Measurements from ENCODE around the gene PNKD. TPM values are rescaled to one million over a fixed set of nuclear protein-coding genes. Genes with fewer than 3 reads are reported as not detected.

The PNKD gene
- total RNA-seq, 2 experiments from 2014 or later = 17.8 to 18.5 TPM

GRCh38 chr2:218292048-218293014 is 22.0 kb downstream of the PNKD start, which contains the start of gene TMBIM1:
Gene TMBIM1 (minus strand): TSS chr2:218292503. CDS start chr2:218282141, 10,362 bp downstream.
- ATAC-seq (peak; percentile 84), DNase-seq (peak; percentile 87)
- H3K27ac Mint-ChIP-seq = peak within 1 kb of the TSS; percentile 91
- POLR2A ChIA-PET = interaction anchor here (1.0 kb wide), 1 partner anchor 17 kb away, joined by 3 read pairs; no protein-coding TSS in a partner anchor
- no peaks in the 10 kb centered on the region for H3K9me3 Mint-ChIP-seq (ENCODE audit: low read depth)
- peak within 1 kb of the TSS; percentile 87 for H3K4me3 Mint-ChIP-seq
- peaks cover 6% of the 10 kb centered on the region for H3K36me3 Mint-ChIP-seq (ENCODE audit: low read depth)
- CTCF ChIA-PET = interaction anchor here (0.5 to 13.7 kb wide), 6 partner anchors 10 to 395 kb away, joined by 3 to 205 read pairs (median 4); partner anchors contain the start of genes AAMP and PNKD
- intact Hi-C loops (cut with DNase I, micrococcal nuclease) = loop anchor here (1.0 to 5.0 kb wide), 7 partner anchors 9 to 380 kb away; partner anchors contain the start of genes AAMP (in 2 of the 2), PNKD (in 2 of the 2), BCS1L (in 1 of the 2) and CATIP (in 1 of the 2)
- H3K4me1 Mint-ChIP-seq = peaks cover 53% of the 10 kb centered on the region
- H3K27me3 Mint-ChIP-seq = no peaks in the 10 kb centered on the region

DNA sequence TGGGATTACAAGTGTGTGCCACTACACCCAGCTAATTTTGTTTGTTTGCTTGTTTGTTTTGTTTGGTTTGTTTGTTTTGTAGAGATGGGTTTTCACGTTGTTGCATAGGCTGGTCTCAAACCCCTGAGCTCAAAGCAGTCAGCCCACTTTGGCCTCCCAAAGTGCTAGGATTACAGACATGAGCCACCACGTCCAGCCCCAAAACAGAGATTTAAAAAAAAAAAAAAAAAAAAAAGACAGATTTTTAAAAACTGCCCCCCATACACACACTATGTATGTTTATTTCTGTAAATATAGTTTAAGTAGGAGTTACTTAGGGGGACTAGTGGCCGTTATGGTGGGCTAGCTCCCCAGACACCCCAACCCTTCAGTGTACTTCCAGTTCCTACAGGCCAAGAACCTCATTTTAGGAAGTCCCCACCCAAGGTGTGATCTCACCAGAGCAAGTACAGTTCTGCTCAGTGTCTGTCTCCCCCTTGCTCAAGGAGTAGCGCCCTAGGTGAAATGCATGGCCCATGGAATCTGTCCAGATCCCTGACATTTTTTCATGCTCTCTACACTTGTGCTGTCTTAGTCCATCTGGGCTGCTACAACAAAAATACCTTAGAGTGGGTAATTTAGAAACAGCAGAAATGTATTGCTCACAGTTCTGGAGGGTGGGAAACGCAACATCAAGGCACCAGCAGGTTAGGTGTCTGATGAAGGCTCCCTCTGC is 23.6 kb downstream of the PNKD start:
- Mint-ChIP-seq H3K4me1 (peaks cover 41% of the 10 kb centered on the region), H3K27me3 (no peaks in the 10 kb centered on the region), H3K36me3 (ENCODE audit: low read depth) (peaks cover 4% of the 10 kb centered on the region), H3K4me3 (no peak overlapping the region), H3K27ac (no peak overlapping the region), H3K9me3 (ENCODE audit: low read depth) (no peaks in the 10 kb centered on the region)
- DNase-seq = no peak
- intact Hi-C loops (cut with DNase I, micrococcal nuclease) = loop anchor here (2.0 to 5.0 kb wide), 3 partner anchors 63 to 378 kb away; partner anchors contain the start of genes CATIP (in 1 of the 2), CTDSP1 (in 1 of the 2), RNF25 (in 1 of the 2) and STK36 (in 1 of the 2)
- ChIA-PET POLR2A (no interaction called here), CTCF (interaction anchor here (0.8 to 13.7 kb wide), 5 partner anchors 21 to 583 kb away, joined by 3 to 205 read pairs (median 3); partner anchors contain the start of genes AAMP and PNKD)
- ATAC-seq = no peak

DNA sequence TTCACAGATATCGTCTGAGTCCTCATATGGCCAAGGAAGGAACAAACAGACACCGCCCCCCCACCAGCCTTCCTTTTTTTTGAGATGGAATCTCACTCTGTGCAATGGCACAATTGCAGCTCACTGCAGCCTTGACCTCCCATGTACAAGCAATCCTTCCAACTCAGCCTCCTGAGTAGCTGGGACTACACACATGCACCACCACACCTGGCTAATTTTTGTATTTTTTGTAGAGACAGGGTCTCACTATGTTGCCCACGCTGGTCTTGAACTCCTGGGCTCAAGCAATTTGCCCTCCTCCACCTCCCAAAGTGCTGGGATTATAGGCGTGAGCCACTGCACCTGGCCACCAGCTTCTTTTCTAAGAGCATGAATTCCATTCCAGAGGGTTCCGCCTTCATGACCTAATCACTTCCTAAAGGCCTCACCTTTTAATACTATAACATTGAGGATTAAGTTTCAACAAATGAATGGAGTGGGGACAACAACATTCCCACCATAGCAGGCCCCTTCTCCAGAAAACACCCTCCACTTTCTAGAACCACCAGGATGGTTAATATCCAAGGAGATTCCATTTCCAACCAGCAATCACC is 24.2 kb downstream of the PNKD start:
- no peaks in the 10 kb centered on the region for H3K27me3 Mint-ChIP-seq
- POLR2A ChIA-PET = interaction anchor here (0.7 kb wide), 1 partner anchor 231 kb away, joined by 3 read pairs; no protein-coding TSS in a partner anchor
- CTCF ChIA-PET = interaction anchor here (1.0 to 13.7 kb wide), 5 partner anchors 21 to 276 kb away, joined by 3 to 205 read pairs (median 4); partner anchors contain the start of genes AAMP and PNKD
- peaks cover 34% of the 10 kb centered on the region for H3K4me1 Mint-ChIP-seq
- DNase-seq (no peak), ATAC-seq (no peak)
- peaks cover 4% of the 10 kb centered on the region for H3K36me3 Mint-ChIP-seq (ENCODE audit: low read depth)
- no peak overlapping the region for H3K4me3 Mint-ChIP-seq
- no peaks in the 10 kb centered on the region for H3K9me3 Mint-ChIP-seq (ENCODE audit: low read depth)
- intact Hi-C loops (cut with DNase I, micrococcal nuclease) = loop anchor here (5.0 kb wide), 2 partner anchors 103 to 378 kb away; partner anchors contain the start of genes CTDSP1 (in 1 of the 2), RNF25 (in 1 of the 2) and STK36 (in 1 of the 2)
- H3K27ac Mint-ChIP-seq = no peak overlapping the region

- H3K36me3 Mint-ChIP-seq (ENCODE audit: low read depth) = peaks cover 2% of the 10 kb centered on the region
- no peaks in the 10 kb centered on the region for H3K9me3 Mint-ChIP-seq (ENCODE audit: low read depth)
- ATAC-seq (no peak), DNase-seq (no peak)
- intact Hi-C loops (cut with DNase I, micrococcal nuclease) = no loop called here
- ChIA-PET CTCF (interaction anchor here (0.6 to 1.6 kb wide), 5 partner anchors 9 to 145 kb away, joined by 3 to 8 read pairs (median 6); no protein-coding TSS in a partner anchor), POLR2A (interaction anchor here (0.6 to 0.7 kb wide), 2 partner anchors 231 to 590 kb away, joined by 3 to 9 read pairs; no protein-coding TSS in a partner anchor)
- no peaks in the 10 kb centered on the region for H3K27me3 Mint-ChIP-seq
- peaks cover 29% of the 10 kb centered on the region for H3K4me1 Mint-ChIP-seq
- no peak overlapping the region for H3K27ac Mint-ChIP-seq
- H3K4me3 Mint-ChIP-seq = no peak overlapping the region
These were observed 24.7 kb downstream of the PNKD start for GRCh38 chr2:218295029-218295428.

DNA sequence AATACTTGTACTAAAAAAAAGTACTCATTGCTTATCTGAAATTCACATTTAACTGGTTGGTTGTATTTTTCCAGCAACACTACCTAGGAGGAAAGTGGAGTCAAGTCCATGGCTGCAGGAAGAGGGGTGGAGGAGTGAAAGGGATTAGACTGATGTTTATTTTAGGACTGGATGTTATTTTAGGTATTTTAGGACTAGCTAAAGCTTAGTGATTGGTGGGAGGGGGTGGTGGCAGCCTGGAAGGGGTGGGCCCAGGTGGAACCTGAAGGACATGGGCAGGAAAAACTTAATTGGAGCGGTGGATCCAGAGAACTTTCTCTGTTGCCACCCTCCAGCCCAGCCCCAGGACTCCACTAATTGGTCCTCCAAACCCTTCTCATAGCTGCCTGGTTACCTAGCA is 25.9 kb downstream of the PNKD start:
- ATAC-seq (no peak), DNase-seq (no peak)
- ChIA-PET POLR2A (interaction anchor here (0.6 kb wide), 2 partner anchors 177 to 262 kb away, joined by 3 read pairs; no protein-coding TSS in a partner anchor), CTCF (interaction anchor here (0.7 to 1.6 kb wide), 4 partner anchors 10 to 552 kb away, joined by 3 to 8 read pairs (median 4); no protein-coding TSS in a partner anchor)
- Mint-ChIP-seq H3K36me3 (ENCODE audit: low read depth) (no peaks in the 10 kb centered on the region), H3K4me3 (no peak overlapping the region), H3K27me3 (no peaks in the 10 kb centered on the region), H3K27ac (no peak overlapping the region), H3K4me1 (peaks cover 19% of the 10 kb centered on the region), H3K9me3 (ENCODE audit: low read depth) (no peaks in the 10 kb centered on the region)
- intact Hi-C loops (cut with DNase I, micrococcal nuclease) = no loop called here

DNA sequence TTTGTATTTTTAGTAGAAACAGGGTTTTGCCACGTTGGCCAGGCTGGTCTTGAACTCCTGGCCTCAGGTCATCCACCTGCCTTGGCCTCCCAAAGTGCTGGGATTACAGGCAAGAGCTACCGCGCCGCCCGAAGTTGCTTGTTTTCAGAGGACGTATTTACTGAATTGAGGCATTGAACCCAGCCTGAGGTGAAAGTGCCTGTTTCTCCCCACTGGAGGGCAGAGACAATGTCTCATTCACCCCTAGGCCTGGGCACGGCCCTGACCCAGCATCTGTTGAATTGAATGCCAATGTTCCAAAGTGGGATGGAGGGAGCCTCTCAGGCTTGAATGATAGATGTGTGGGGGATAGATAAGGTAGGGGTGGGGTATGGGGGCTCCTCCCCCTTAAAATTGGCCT is 26.5 kb downstream of the PNKD start:
- POLR2A ChIA-PET = interaction anchor here (0.6 kb wide), 1 partner anchor 262 kb away, joined by 3 read pairs; no protein-coding TSS in a partner anchor
- H3K9me3 Mint-ChIP-seq (ENCODE audit: low read depth) = no peaks in the 10 kb centered on the region
- no peaks in the 10 kb centered on the region for H3K36me3 Mint-ChIP-seq (ENCODE audit: low read depth)
- CTCF ChIA-PET = interaction anchor here (0.7 to 1.0 kb wide), 3 partner anchors 9 to 551 kb away, joined by 3 read pairs; no protein-coding TSS in a partner anchor
- ATAC-seq = no peak
- H3K27ac Mint-ChIP-seq = no peak overlapping the region
- intact Hi-C loops (cut with DNase I, micrococcal nuclease) = no loop called here
- no peak overlapping the region for H3K4me3 Mint-ChIP-seq
- no peaks in the 10 kb centered on the region for H3K27me3 Mint-ChIP-seq
- peaks cover 20% of the 10 kb centered on the region for H3K4me1 Mint-ChIP-seq
- no peak for DNase-seq

GRCh38 chr2:218298314-218298875 is 28.1 kb downstream of the PNKD start:
- H3K9me3 Mint-ChIP-seq (ENCODE audit: low read depth) = no peaks in the 10 kb centered on the region
- no peaks in the 10 kb centered on the region for H3K36me3 Mint-ChIP-seq (ENCODE audit: low read depth)
- H3K27me3 Mint-ChIP-seq = no peaks in the 10 kb centered on the region
- H3K27ac Mint-ChIP-seq = no peak overlapping the region
- ChIA-PET POLR2A (no interaction called here), CTCF (interaction anchor here (0.8 to 2.1 kb wide), 8 partner anchors 9 to 87 kb away, joined by 3 to 9 read pairs (median 4); partner anchors contain the start of gene CATIP)
- no peak for ATAC-seq
- no peak overlapping the region for H3K4me3 Mint-ChIP-seq
- intact Hi-C loops (cut with DNase I, micrococcal nuclease) = no loop called here
- no peak for DNase-seq
- peaks cover 12% of the 10 kb centered on the region for H3K4me1 Mint-ChIP-seq

DNA sequence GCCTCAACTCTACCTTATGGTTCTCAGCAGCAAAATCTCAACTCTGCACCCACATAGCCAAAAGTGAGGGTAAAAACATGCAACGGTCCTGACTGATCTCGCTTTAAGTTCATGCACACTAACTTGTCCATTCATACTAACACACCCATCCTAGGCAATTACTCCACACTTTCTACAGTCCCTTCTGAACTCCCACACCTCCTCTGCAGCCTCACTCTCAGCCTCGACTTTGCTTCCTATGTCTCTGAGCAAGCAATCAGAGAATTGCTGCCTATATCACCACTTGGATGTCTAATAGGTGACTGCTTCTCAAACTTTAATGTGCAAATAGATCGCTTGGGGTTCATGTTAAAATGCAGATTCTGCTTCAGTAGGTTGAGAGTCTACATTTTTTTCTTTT is 29.8 kb downstream of the PNKD start:
- Mint-ChIP-seq H3K4me1 (peaks cover 7% of the 10 kb centered on the region), H3K27me3 (no peaks in the 10 kb centered on the region), H3K9me3 (ENCODE audit: low read depth) (no peaks in the 10 kb centered on the region), H3K27ac (no peak overlapping the region), H3K4me3 (no peak overlapping the region), H3K36me3 (ENCODE audit: low read depth) (no peaks in the 10 kb centered on the region)
- intact Hi-C loops (cut with DNase I, micrococcal nuclease) = no loop called here
- CTCF ChIA-PET = interaction anchor here (0.6 to 5.5 kb wide), 5 partner anchors 12 to 205 kb away, joined by 3 to 64 read pairs (median 7); partner anchors contain the start of gene CATIP
- POLR2A ChIA-PET = no interaction called here
- no peak for DNase-seq
- ATAC-seq = no peak

- H3K4me3 Mint-ChIP-seq = no peak overlapping the region
- DNase-seq (peak; percentile 93), ATAC-seq (peak; percentile 95)
- intact Hi-C loops (cut with DNase I, micrococcal nuclease) = loop anchor here (1.0 kb wide), 6 partner anchors 9 to 546 kb away; partner anchors contain the start of genes CATIP (in 2 of the 2) and TMBIM1 (in 1 of the 2)
- H3K27ac Mint-ChIP-seq = no peak overlapping the region
- H3K27me3 Mint-ChIP-seq = no peaks in the 10 kb centered on the region
- H3K9me3 Mint-ChIP-seq (ENCODE audit: low read depth) = no peaks in the 10 kb centered on the region
- H3K4me1 Mint-ChIP-seq = peaks cover 7% of the 10 kb centered on the region
- no peaks in the 10 kb centered on the region for H3K36me3 Mint-ChIP-seq (ENCODE audit: low read depth)
- ChIA-PET POLR2A (no interaction called here), CTCF (interaction anchor here (0.6 to 5.5 kb wide), 18 partner anchors 11 to 164 kb away, joined by 3 to 64 read pairs (median 5); partner anchors contain the start of gene CATIP)
These were observed 31.0 kb downstream of the PNKD start for GRCh38 chr2:218301176-218301819.
